PC-9 (cell line): ENCODE measurements around the gene DHRS13. TPM values are rescaled to one million over a fixed set of nuclear protein-coding genes. Genes with fewer than 3 reads are reported as not detected.

Source experiments
- BruUV-seq: library from RNA; stranded (reverse); fragments of 400-500 nt; replicated peaks from 2 replicates; lab custom pipeline; 2021; lab: Mats Ljungman, UMichigan
- CTCF ChIA-PET: fragments of 300-600 bp; sonication (Branson Sonifier 250); formaldehyde crosslinking; loops from one replicate; lab custom pipeline; 2022; ENCODE audit warnings: antibody characterized with exemption; lab: Charles Lee
- POLR2A ChIA-PET: fragments of 300-600 bp; sonication (Branson Sonifier 250); formaldehyde crosslinking; loops from one replicate; lab custom pipeline; 2022; ENCODE audit warnings: antibody characterized with exemption; ENCODE audit not compliant: unreplicated experiment; lab: Charles Lee
- DNase-seq, 2 experiments: peaks; one replicate each; pipeline versions ENCODE4 v3.0.0 to v3.0.0-alpha.2; 2015 to 2022; ENCODE audit warnings: mixed read lengths in 1 of 2
- H2AFZ ChIP-seq: fragments of 200-600 bp; sonication (generic); 2 replicates; pipeline ENCODE4 v1.8.1; 2017; ENCODE audit warnings: antibody characterized with exemption
- H3F3A ChIP-seq: fragments of 200-600 bp; sonication (generic); 2 replicates; pipeline ENCODE4 v1.8.1; 2017; ENCODE audit warnings: antibody characterized with exemption, mild to moderate bottlenecking, low read depth; ENCODE audit not compliant: insufficient read depth
- H3K27ac ChIP-seq: fragments of 200-600 bp; sonication (generic); 2 replicates; pipeline ENCODE4 v1.6.1; 2016; ENCODE audit warnings: mixed run types
- H3K27me3 ChIP-seq: fragments of 200-600 bp; sonication (generic); 2 replicates; pipeline ENCODE4 v1.6.1; 2016; ENCODE audit warnings: low read depth, mixed run types; ENCODE audit not compliant: insufficient read depth
- H3K36me3 ChIP-seq: fragments of 200-600 bp; sonication (generic); 2 replicates; pipeline ENCODE4 v1.6.1; 2016; ENCODE audit warnings: low read depth, mixed run types
- H3K4me1 ChIP-seq: fragments of 200-600 bp; sonication (generic); replicated peaks from 2 replicates; pipeline ENCODE4 v1.6.1; 2016; ENCODE audit warnings: mixed run types; ENCODE audit not compliant: insufficient read depth
- H3K4me2 ChIP-seq: fragments of 200-600 bp; sonication (generic); 2 replicates; pipeline ENCODE4 v1.6.1; 2017; ENCODE audit warnings: mixed run types
- H3K4me3 ChIP-seq: fragments of 200-600 bp; sonication (generic); 2 replicates; pipeline ENCODE4 v1.6.1; 2016; ENCODE audit warnings: mixed run types
- H3K79me2 ChIP-seq: fragments of 200-600 bp; sonication (generic); 2 replicates; pipeline ENCODE4 v1.6.1; 2017; ENCODE audit warnings: low read depth, mixed run types
- H3K9me2 ChIP-seq: fragments of 200-600 bp; sonication (generic); 2 replicates; pipeline ENCODE4 v1.8.1; 2017; ENCODE audit warnings: mild to moderate bottlenecking; ENCODE audit not compliant: insufficient read depth
- H3K9me3 ChIP-seq: fragments of 200-600 bp; sonication (generic); 2 replicates; pipeline ENCODE4 v1.8.1; 2016; ENCODE audit warnings: low read depth; ENCODE audit not compliant: insufficient read depth
- H4K20me1 ChIP-seq: fragments of 200-600 bp; sonication (generic); 2 replicates; pipeline ENCODE4 v1.8.1; 2017; ENCODE audit not compliant: insufficient read depth
- EZH2 ChIP-seq: fragments of 200-600 bp; sonication (generic); IDR thresholded peaks from 2 replicates; pipeline ENCODE4 v1.8.0; 2017; ENCODE audit warnings: antibody characterized with exemption, low read depth
- intact Hi-C: fragments of 100-400 bp; cut with micrococcal nuclease; formaldehyde crosslinking; loops from one replicate; pipeline ENCODE4 v1.10.0; 2022; ENCODE audit not compliant: unreplicated experiment
- total RNA-seq: library from RNA; stranded (reverse); gene quantifications from 2 replicates; pipeline ENCODE4 v1.2.3, GENCODE V29; 2021
- TF ChIP-seq, protein P1 (sequence below): fragments of 200-600 bp; sonication (generic); conservative IDR thresholded peaks from 2 replicates; pipeline ENCODE4 v1.6.1; 2017; ENCODE audit warnings: mixed run types, antibody characterized with exemption, mild to moderate bottlenecking, moderate library complexity

Gene DHRS13
- total RNA-seq, 1 experiment from 2014 or later: 15.8 TPM

DNA sequence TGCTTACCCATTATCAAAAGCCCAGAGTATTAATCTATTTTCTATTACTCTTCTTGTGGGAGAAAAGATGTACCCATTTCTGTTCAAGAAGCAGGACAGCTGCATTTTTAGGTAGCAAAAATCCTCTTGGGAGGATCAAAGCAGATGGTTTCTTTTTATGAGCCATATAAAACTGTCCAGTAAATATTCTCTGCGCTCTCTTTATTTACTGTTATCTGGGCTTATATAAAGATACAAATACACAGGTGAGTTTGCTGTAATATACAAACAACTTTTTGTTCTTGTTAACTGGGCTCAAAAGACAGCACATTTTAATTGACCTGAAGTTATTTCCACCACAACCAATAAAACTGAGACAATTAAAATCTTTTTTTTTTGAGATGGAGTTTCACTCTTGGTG, 38.4 kb upstream of the DHRS13 start:
- CTCF ChIA-PET: no interaction called here
- Histone ChIP-seq H3K36me3 (peaks cover 35% of the 10 kb centered on the region), H4K20me1 (peaks cover 70% of the 10 kb centered on the region), H3K79me2 (peaks cover 98% of the 10 kb centered on the region), H3K9me3 (no peaks in the 10 kb centered on the region), H2AFZ (no peak overlapping the region), H3F3A (peaks cover 48% of the 10 kb centered on the region), H3K4me1 (peaks cover 27% of the 10 kb centered on the region), H3K27me3 (no peaks in the 10 kb centered on the region), H3K4me2 (no peak overlapping the region), H3K9me2 (no peaks in the 10 kb centered on the region), H3K4me3 (no peak overlapping the region), H3K27ac (no peak overlapping the region)
- POLR2A ChIA-PET: no interaction called here
- no peak for TF ChIP-seq EZH2
- TF ChIP-seq, protein P1, sequence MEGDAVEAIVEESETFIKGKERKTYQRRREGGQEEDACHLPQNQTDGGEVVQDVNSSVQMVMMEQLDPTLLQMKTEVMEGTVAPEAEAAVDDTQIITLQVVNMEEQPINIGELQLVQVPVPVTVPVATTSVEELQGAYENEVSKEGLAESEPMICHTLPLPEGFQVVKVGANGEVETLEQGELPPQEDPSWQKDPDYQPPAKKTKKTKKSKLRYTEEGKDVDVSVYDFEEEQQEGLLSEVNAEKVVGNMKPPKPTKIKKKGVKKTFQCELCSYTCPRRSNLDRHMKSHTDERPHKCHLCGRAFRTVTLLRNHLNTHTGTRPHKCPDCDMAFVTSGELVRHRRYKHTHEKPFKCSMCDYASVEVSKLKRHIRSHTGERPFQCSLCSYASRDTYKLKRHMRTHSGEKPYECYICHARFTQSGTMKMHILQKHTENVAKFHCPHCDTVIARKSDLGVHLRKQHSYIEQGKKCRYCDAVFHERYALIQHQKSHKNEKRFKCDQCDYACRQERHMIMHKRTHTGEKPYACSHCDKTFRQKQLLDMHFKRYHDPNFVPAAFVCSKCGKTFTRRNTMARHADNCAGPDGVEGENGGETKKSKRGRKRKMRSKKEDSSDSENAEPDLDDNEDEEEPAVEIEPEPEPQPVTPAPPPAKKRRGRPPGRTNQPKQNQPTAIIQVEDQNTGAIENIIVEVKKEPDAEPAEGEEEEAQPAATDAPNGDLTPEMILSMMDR: no peak
- DNase-seq: no peak
- BruUV-seq: no TSS peak
- intact Hi-C loops: no loop called here

DNA sequence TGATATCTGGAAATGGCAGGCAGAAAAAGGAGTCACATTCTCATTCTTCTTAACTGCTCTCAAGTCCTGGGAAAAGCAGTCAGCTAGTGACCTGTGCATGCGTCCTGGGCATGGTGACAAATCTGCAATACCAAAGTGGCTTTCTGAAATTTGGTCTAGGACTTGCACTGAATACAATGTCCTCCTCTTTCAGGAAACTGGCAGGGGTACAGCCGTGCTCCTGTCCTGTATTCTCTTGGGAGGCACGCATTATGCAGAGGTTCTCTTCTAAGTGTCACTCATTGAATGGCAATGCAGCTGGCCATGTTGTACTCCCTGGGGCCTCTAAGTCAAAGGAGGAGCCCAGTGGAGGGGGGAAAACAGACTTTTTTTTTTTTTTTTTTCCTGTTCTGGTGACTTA, 37.8 kb upstream of the DHRS13 start:
- ChIA-PET CTCF (no interaction called here), POLR2A (no interaction called here)
- Histone ChIP-seq H3K27me3 (no peaks in the 10 kb centered on the region), H2AFZ (no peak overlapping the region), H3K4me3 (no peak overlapping the region), H3K36me3 (peaks cover 30% of the 10 kb centered on the region), H3K27ac (no peak overlapping the region), H3K4me1 (peaks cover 29% of the 10 kb centered on the region), H3K4me2 (no peak overlapping the region), H3F3A (peaks cover 46% of the 10 kb centered on the region), H3K9me3 (no peaks in the 10 kb centered on the region), H3K79me2 (peaks cover 98% of the 10 kb centered on the region), H4K20me1 (peaks cover 68% of the 10 kb centered on the region), H3K9me2 (no peaks in the 10 kb centered on the region)
- no TSS peak for BruUV-seq
- no peak for TF ChIP-seq EZH2
- TF ChIP-seq, protein P1: no peak
- intact Hi-C loops: no loop called here
- no peak for DNase-seq

DNA sequence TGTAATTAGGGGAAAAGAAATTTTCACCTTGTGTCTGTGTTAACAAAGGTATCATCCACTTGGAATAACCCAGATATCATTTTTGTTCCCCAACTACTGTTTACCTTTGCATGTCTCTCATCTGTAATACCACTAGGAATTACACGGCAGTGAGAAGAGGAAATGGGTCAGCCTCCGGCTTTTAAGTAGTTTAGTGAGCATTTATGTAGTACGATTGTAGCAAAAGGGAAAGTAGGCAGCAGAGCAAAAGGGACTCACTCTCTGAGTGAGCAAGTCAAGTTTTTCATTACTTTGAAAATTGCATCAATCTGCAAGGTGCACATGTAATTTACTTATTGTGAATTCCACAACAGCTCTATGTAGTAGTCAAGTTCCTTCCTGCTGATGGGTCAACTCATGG, 37.3 kb upstream of the DHRS13 start:
- no TSS peak for BruUV-seq
- Histone ChIP-seq H3F3A (peaks cover 46% of the 10 kb centered on the region), H3K27me3 (no peaks in the 10 kb centered on the region), H3K4me1 (peaks cover 29% of the 10 kb centered on the region), H2AFZ (no peak overlapping the region), H3K79me2 (peaks cover 98% of the 10 kb centered on the region), H3K9me3 (no peaks in the 10 kb centered on the region), H3K36me3 (peaks cover 27% of the 10 kb centered on the region; the same call in 1 of the 2 replicates), H4K20me1 (peaks cover 68% of the 10 kb centered on the region), H3K4me3 (no peak overlapping the region), H3K9me2 (no peaks in the 10 kb centered on the region), H3K27ac (no peak overlapping the region), H3K4me2 (no peak overlapping the region)
- ChIA-PET CTCF (no interaction called here), POLR2A (no interaction called here)
- intact Hi-C loops: no loop called here
- TF ChIP-seq, protein P1: no peak
- TF ChIP-seq EZH2: no peak
- DNase-seq: no peak
